K562 (cell line): Measurements from ENCODE around the gene GGTLC2. TPM values are rescaled to one million over a fixed set of nuclear protein-coding genes. Genes with fewer than 3 reads are reported as not detected.
A peak's percentile ranks its signal among the peaks of the same experiment; 100 is the strongest.
"Not testable (repeated sequence)": the region's sequence is repeated elsewhere in the genome, so short reads cannot be mapped to it uniquely, and the experiment has no call there.

Experiments
- ATAC-seq: fragments of 200-7000 bp; cut with Tn5 transposase; 3 replicates; pipeline ENCODE4 v1.9.1; 2020; ENCODE audit warnings: moderate library complexity
- BruUV-seq: library from RNA; stranded (reverse); fragments of 400-500 nt; replicated peaks from 2 replicates; lab custom pipeline; 2021; lab: Mats Ljungman, UMichigan
- CTCF ChIA-PET: fragments of 300-600 bp; formaldehyde crosslinking; extraction: SDS; loops from one replicate; lab custom pipeline; 2021; ENCODE audit warnings: low intra/inter-chr PET ratio; lab: Yijun Ruan, JAX
- POLR2A ChIA-PET: fragments of 300-600, 350-650 bp; sonication (Branson Sonifier 250); formaldehyde crosslinking; extraction: SDS; loops from one replicate; lab custom pipeline; 2021; ENCODE audit warnings: antibody characterized with exemption, inconsistent platforms; lab: Yijun Ruan, JAX
- DNase-seq, 4 experiments: peaks; one replicate each; pipeline versions ENCODE4 v3.0.0 to v3.0.0-alpha.2; 2011 to 2018; ENCODE audit warnings: low spot score in 3 of 4, mixed read lengths in 3 of 4; ENCODE audit errors: extremely low read depth in 1 of 4
- FAIRE-seq: peaks from 2 replicates; lab custom pipeline; 2011; peaks lifted over from hg19 to GRCh38; lab: Jason Lieb, UNC
- H2AFZ ChIP-seq: 2 replicates; pipeline ENCODE4 v1.6.0; 2011; ENCODE audit warnings: low read depth, low read length, control low read depth, inconsistent platforms
- H3K27ac ChIP-seq: fragments of 200-600 bp; 3 replicates; pipeline ENCODE4 v1.8.0; 2011; ENCODE audit warnings: low read depth, mild to moderate bottlenecking, control low read depth, inconsistent platforms, low read length, moderate library complexity, mixed read lengths; ENCODE audit errors: extremely low read depth
- H3K27me3 ChIP-seq, 2 experiments: fragments of 300-600 bp in 1 of 2; 2 replicates in 1 of 2; 3 replicates in 1 of 2; pipeline versions ENCODE4 v1.6.0 to v1.8.0; 2011; ENCODE audit warnings: inconsistent platforms in 2 of 2, low read length in 2 of 2, mild to moderate bottlenecking in 1 of 2, mixed read lengths in 1 of 2, moderate library complexity in 1 of 2; ENCODE audit not compliant: control insufficient read depth in 2 of 2, insufficient read depth in 2 of 2
- H3K36me3 ChIP-seq: fragments of 300-600 bp; 3 replicates; pipeline ENCODE4 v1.8.0; 2011; ENCODE audit warnings: mild to moderate bottlenecking, low read length, inconsistent platforms; ENCODE audit not compliant: control insufficient read depth, insufficient read depth
- H3K4me1 ChIP-seq, 2 experiments: fragments of 200-600 bp in 1 of 2; replicated peaks in 1 of 2; 2 replicates in 1 of 2; 3 replicates in 1 of 2; pipeline versions ENCODE4 v1.5.1 to v1.8.0; 2011; ENCODE audit warnings: inconsistent platforms in 2 of 2, low read length in 2 of 2, mild to moderate bottlenecking in 1 of 2, mixed read lengths in 1 of 2, moderate library complexity in 1 of 2; ENCODE audit not compliant: control insufficient read depth in 2 of 2, insufficient read depth in 2 of 2
- H3K4me2 ChIP-seq: 2 replicates; pipeline ENCODE4 v1.6.1; 2011; ENCODE audit warnings: low read length, control low read depth, inconsistent platforms, mixed read lengths; ENCODE audit not compliant: insufficient read depth
- H3K4me3 ChIP-seq: fragments of 200-600 bp; sonication (generic), shearing (Covaris generic); 2 replicates; pipeline ENCODE4 v1.5.1; 2016; ENCODE audit warnings: control low read depth, inconsistent platforms
- H3K79me2 ChIP-seq: fragments of 200-600 bp; 3 replicates; pipeline ENCODE4 v1.8.0; 2011; ENCODE audit warnings: low read length, inconsistent platforms; ENCODE audit not compliant: control insufficient read depth, insufficient read depth
- H3K9ac ChIP-seq, 2 experiments: 2 replicates each; pipeline versions ENCODE4 v1.6.0 to v1.6.1; 2011; ENCODE audit warnings: low read depth in 2 of 2, low read length in 2 of 2, control low read depth in 1 of 2, inconsistent platforms in 1 of 2, mild to moderate bottlenecking in 1 of 2, mixed read lengths in 1 of 2; ENCODE audit not compliant: insufficient read depth in 1 of 2
- H3K9me1 ChIP-seq: one replicate; pipeline ENCODE4 v1.6.0; 2011; ENCODE audit warnings: inconsistent platforms, mild to moderate bottlenecking, low read length, moderate library complexity; ENCODE audit not compliant: control insufficient read depth, insufficient read depth
- H3K9me3 ChIP-seq: replicated peaks from 2 replicates; pipeline ENCODE4 v1.5.1; 2011; ENCODE audit warnings: low read depth, low read length, inconsistent platforms; ENCODE audit not compliant: control insufficient read depth, insufficient read depth
- H4K20me1 ChIP-seq: replicated peaks from 2 replicates; pipeline ENCODE4 v1.6.1; 2011; ENCODE audit warnings: low read length, inconsistent platforms, mixed read lengths; ENCODE audit not compliant: control insufficient read depth, insufficient read depth
- ELF4 ChIP-seq: fragments of 450-650 bp; formaldehyde crosslinking; IDR thresholded peaks from 2 replicates; pipeline ENCODE4 v1.4.0; 2022; ENCODE audit warnings: missing genetic modification characterization
- GMEB1 ChIP-seq: fragments of 250-450 bp; sonication (Bioruptor Pico); IDR thresholded peaks from 2 replicates; pipeline ENCODE4 v1.4.0; 2020; ENCODE audit warnings: mild to moderate bottlenecking
- HBP1 ChIP-seq: fragments of 450-650 bp; formaldehyde crosslinking; IDR thresholded peaks from 2 replicates; pipeline ENCODE4 v1.4.0; 2022; ENCODE audit warnings: missing genetic modification characterization
- HDAC8 ChIP-seq: fragments of 450-650 bp; IDR thresholded peaks from 2 replicates; pipeline ENCODE4 v1.6.1; 2016; ENCODE audit warnings: mild to moderate bottlenecking, missing genetic modification characterization, moderate library complexity, missing compliant biosample characterization
- NR4A1 ChIP-seq, 2 experiments: fragments of 250-450 bp in 1 of 2; fragments of 450-650 bp in 1 of 2; sonication (Bioruptor Pico) in 1 of 2; IDR thresholded peaks; 2 replicates each; pipeline versions ENCODE4 v1.4.0 to v1.6.1; 2016 to 2020; ENCODE audit warnings: mild to moderate bottlenecking in 2 of 2, missing compliant biosample characterization in 1 of 2, missing genetic modification characterization in 1 of 2, moderate library complexity in 1 of 2
- NRF1 ChIP-seq, 2 experiments: fragments of 450-650 bp; IDR thresholded peaks in 1 of 2; conservative IDR thresholded peaks in 1 of 2; 2 replicates each; pipeline ENCODE4 v1.6.1; 2014; ENCODE audit warnings: mild to moderate bottlenecking in 2 of 2
- RREB1 ChIP-seq: fragments of 250-450 bp; sonication (Bioruptor Pico); IDR thresholded peaks from 2 replicates; pipeline ENCODE4 v1.4.0; 2020
- ZNF695 ChIP-seq: fragments of 450-650 bp; formaldehyde crosslinking; IDR thresholded peaks from 2 replicates; pipeline ENCODE4 v1.4.0; 2020; ENCODE audit warnings: mild to moderate bottlenecking, moderate library complexity
- ZNF764 ChIP-seq: fragments of 250-450 bp; sonication (Bioruptor Pico); IDR thresholded peaks from 2 replicates; pipeline ENCODE4 v1.4.0; 2020; ENCODE audit warnings: low read depth, mild to moderate bottlenecking, moderate library complexity
- ZSCAN32 ChIP-seq: fragments of 450-650 bp; formaldehyde crosslinking; IDR thresholded peaks from 2 replicates; pipeline ENCODE4 v1.4.0; 2020; ENCODE audit warnings: mild to moderate bottlenecking, moderate library complexity
- WGBS: fragments of 100-300 bp; shearing (Covaris generic); methylation state at CpG from one replicate; pipeline ENCODE4 v1.1.6; 2016; ENCODE audit warnings: low coverage, mixed read lengths; ENCODE audit not compliant: insufficient coverage; ENCODE audit errors: missing lambda C conversion rate; 5-methylcytosine and 5-hydroxymethylcytosine counted together
- in situ Hi-C: fragments of 300-500 bp; cut with MboI; formaldehyde crosslinking; loops from 4 replicates; pipeline ENCODE4 v1.15.0; 2018; ENCODE audit warnings: inconsistent platforms, mixed read lengths
- intact Hi-C: fragments of 100-400 bp; cut with micrococcal nuclease; formaldehyde crosslinking; loops from 2 replicates; pipeline ENCODE4 v1.14.2; 2022
- polyA plus RNA-seq, 8 experiments: library from polyadenylated mRNA; depleted of rRNA in 4 of 8; stranded (reverse) in 5 of 8; unstranded in 3 of 8; fragments of >200 nt; fragmentation: Nextera tagmentation in 2 of 8; fragmentation: Illumina TruSeq in 1 of 8; extraction: Ambion mirVana in 2 of 8; extraction: Trizol in 1 of 8; gene quantifications; 2 replicates each; pipeline versions ENCODE4 v1.2.1 to v1.2.3, GENCODE V29; 2011 to 2014; ENCODE audit warnings: inconsistent platforms in 1 of 8, missing spikeins in 1 of 8
- total RNA-seq, 7 experiments: library from RNA; depleted of rRNA in 6 of 7; stranded (reverse); fragments of >200 nt in 6 of 7; fragmentation: Illumina TruSeq in 2 of 7; extraction: Trizol in 2 of 7; gene quantifications; 2 replicates each; pipeline versions ENCODE4 v1.2.1 to v1.2.3, GENCODE V29; 2011 to 2021; ENCODE audit warnings: low replicate concordance in 1 of 7

Gene GGTLC2
- total and polyA plus RNA-seq, 9 of the 15 experiments (the other 6 are each of a cell fraction or from before 2014, with no cell fraction given) = not detected

GRCh38 chr22:22633533-22633932 is 10.9 kb upstream of the GGTLC2 start:
- H3K4me2 ChIP-seq; H3K9me3 ChIP-seq; CTCF ChIA-PET; H3K4me3 ChIP-seq; ATAC-seq; H3K36me3 ChIP-seq; FAIRE-seq; H2AFZ ChIP-seq; intact Hi-C loops; H3K27ac ChIP-seq; H4K20me1 ChIP-seq; H3K79me2 ChIP-seq; BruUV-seq; H3K9me1 ChIP-seq; H3K4me1 ChIP-seq; TF ChIP-seq NR4A1 (tag; IDR thresholded peaks at IDR 0.05): not testable (repeated sequence)
- WGBS = under 1% methylated on average over 14 of the region's 14 CpGs
- in situ Hi-C loops = loop anchor here (5.0 kb wide), 1 partner anchor 679 kb away; no protein-coding TSS in a partner anchor
- H3K27me3 ChIP-seq = peaks cover 5 to 30% of the 10 kb centered on the region in 2 experiments
- peak in 1 of 4 experiments; percentile 24 for DNase-seq
- POLR2A ChIA-PET = interaction anchor here (0.6 kb wide), 1 partner anchor 79 kb away, joined by 3 read pairs; no protein-coding TSS in a partner anchor
- peak overlapping the region in 1 of 2 experiments; percentile 46; a peak in 2 of 4 replicates for H3K9ac ChIP-seq
- TF ChIP-seq ZNF695 (peak; percentile 75; the same call in 1 of the 2 replicates), HBP1 (CRISPR knock-in tag) (0 out of 2 replicates have a peak, but pooled peaks have one; percentile 32), GMEB1 (CRISPR knock-in tag) (0 out of 2 replicates have a peak, but pooled peaks have one; percentile 14), RREB1 (CRISPR knock-in tag) (peak; percentile 82; the same call in 1 of the 2 replicates), NR4A1 (CRISPR knock-in tag; IDR thresholded peaks at IDR 0.05) (peak; percentile 92), ELF4 (CRISPR knock-in tag) (0 out of 2 replicates have a peak, but pooled peaks have one; percentile 25), ZNF764 (CRISPR knock-in tag) (0 out of 2 replicates have a peak, but pooled peaks have one; percentile 53), ZSCAN32 (CRISPR knock-in tag) (peak; percentile 65; the same call in 1 of the 2 replicates), HDAC8 (tag) (0 out of 2 replicates have a peak, but pooled peaks have one; percentile 31), NRF1 (conservative IDR thresholded peaks at IDR 0.05 in 1 of 2, IDR thresholded peaks at IDR 0.05 in 1 of 2) (0 out of 4 replicates have a peak, but pooled peaks of 1 of the 2 experiments have one; percentile 15)
